HCT116 (cell line): ENCODE results near the gene EPHA1. TPM values are rescaled to one million over a fixed set of nuclear protein-coding genes. Genes with fewer than 3 reads are reported as not detected.

Experiments
- ATAC-seq: fragments of 200-7000 bp; cut with Tn5 transposase; 2 replicates; pipeline ENCODE4 v1.9.1; 2020; ENCODE audit warnings: mild to moderate bottlenecking, moderate library complexity
- BruUV-seq: library from RNA; stranded (reverse); fragments of 400-500 nt; replicated peaks from 2 replicates; lab custom pipeline; 2021; lab: Mats Ljungman, UMichigan
- CTCF ChIA-PET: fragments of 300-600 bp; sonication (Branson Sonifier 250); formaldehyde crosslinking; loops from one replicate; lab custom pipeline; 2021; ENCODE audit warnings: antibody characterized with exemption; lab: Charles Lee
- POLR2A ChIA-PET: fragments of 300-600, 350-600 bp; sonication (Branson Sonifier 250); formaldehyde crosslinking; loops from one replicate; lab custom pipeline; 2021; ENCODE audit warnings: antibody characterized with exemption; lab: Charles Lee
- RAD21 ChIA-PET, 2 experiments: fragments of 300-600 bp; sonication (Branson Sonifier 250); formaldehyde crosslinking; loops; one replicate each; lab custom pipeline; 2023; ENCODE audit warnings: low total read pairs in 2 of 2; ENCODE audit not compliant: uncharacterized antibody in 2 of 2, unreplicated experiment in 2 of 2, low non-redundant PET in 1 of 2; lab: Charles Lee
- DNase-seq: peaks from one replicate; pipeline ENCODE4 v3.0.0-alpha.2; 2010; ENCODE audit warnings: low read depth, low spot score
- H2AFZ ChIP-seq: fragments of 200-600 bp; shearing (Covaris generic), sonication (generic); 2 replicates; pipeline ENCODE4 v1.6.1; 2017; ENCODE audit warnings: low read depth, mixed run types, mixed read lengths, antibody characterized with exemption, low read length; ENCODE audit not compliant: poor library complexity, severe bottlenecking
- H3K27ac ChIP-seq: 2 replicates; pipeline ENCODE4 v1.5.1; 2012; ENCODE audit warnings: low read depth, low read length
- H3K27me3 ChIP-seq: fragments of 200-600 bp; sonication (generic); 2 replicates; pipeline ENCODE4 v1.6.1; 2016; ENCODE audit warnings: mixed run types, low read length, mixed read lengths; ENCODE audit not compliant: insufficient read depth
- H3K36me3 ChIP-seq, 2 experiments: fragments of 200-500 bp in 1 of 2; fragments of 200-600 bp in 1 of 2; sonication (Bioruptor generic) in 1 of 2; sonication (generic) in 1 of 2; 2 replicates each; pipeline versions ENCODE4 v1.5.1 to v1.6.1; 2014 to 2016; ENCODE audit warnings: low read length in 2 of 2, inconsistent platforms in 1 of 2, mixed read lengths in 1 of 2, mixed run types in 1 of 2; ENCODE audit not compliant: insufficient read depth in 2 of 2, control insufficient read depth in 1 of 2
- H3K4me1 ChIP-seq, 2 experiments: fragments of 200-600 bp in 1 of 2; sonication (generic) in 1 of 2; 2 replicates each; pipeline versions ENCODE4 v1.5.1 to v1.6.1; 2012 to 2017; ENCODE audit warnings: low read length in 2 of 2, inconsistent platforms in 1 of 2, mild to moderate bottlenecking in 1 of 2, mixed read lengths in 1 of 2, mixed run types in 1 of 2, moderate library complexity in 1 of 2; ENCODE audit not compliant: insufficient read depth in 2 of 2, control insufficient read depth in 1 of 2
- H3K4me2 ChIP-seq: fragments of 200-600 bp; sonication (generic); 2 replicates; pipeline ENCODE4 v1.6.1; 2017; ENCODE audit warnings: mixed run types, low read length, mixed read lengths
- H3K4me3 ChIP-seq, 2 experiments: fragments of 200-600 bp in 1 of 2; sonication (generic) in 1 of 2; replicated peaks in 1 of 2; 2 replicates each; pipeline ENCODE4 v1.5.1; 2011 to 2016; ENCODE audit warnings: low read length in 2 of 2, control low read depth in 1 of 2, low read depth in 1 of 2, mild to moderate bottlenecking in 1 of 2, mixed read lengths in 1 of 2, mixed run types in 1 of 2
- H3K79me2 ChIP-seq: fragments of 200-600 bp; sonication (generic); 2 replicates; pipeline ENCODE4 v1.6.1; 2017; ENCODE audit warnings: mild to moderate bottlenecking, mixed run types, low read length, moderate library complexity, mixed read lengths; ENCODE audit not compliant: insufficient read depth
- H3K9ac ChIP-seq: fragments of 200-600 bp; sonication (generic); 2 replicates; pipeline ENCODE4 v1.6.1; 2016; ENCODE audit warnings: low read length, mixed read lengths
- H3K9me2 ChIP-seq: fragments of 200-600 bp; sonication (generic), shearing (Covaris generic); 2 replicates; pipeline ENCODE4 v1.6.1; 2017; ENCODE audit warnings: mixed run types, mild to moderate bottlenecking, moderate library complexity; ENCODE audit not compliant: insufficient read depth
- H3K9me3 ChIP-seq, 2 experiments: fragments of 200-500 bp in 1 of 2; fragments of 200-600 bp in 1 of 2; sonication (Bioruptor generic) in 1 of 2; sonication (generic) in 1 of 2; 2 replicates each; pipeline ENCODE4 v1.6.1; 2014 to 2017; ENCODE audit warnings: low read length in 2 of 2, mixed read lengths in 2 of 2, inconsistent platforms in 1 of 2, low read depth in 1 of 2, mild to moderate bottlenecking in 1 of 2, mixed run types in 1 of 2, moderate library complexity in 1 of 2; ENCODE audit not compliant: control insufficient read depth in 1 of 2, insufficient read depth in 1 of 2
- H4K20me1 ChIP-seq: fragments of 200-600 bp; sonication (generic), shearing (Covaris generic); 2 replicates; pipeline ENCODE4 v1.6.1; 2017; ENCODE audit warnings: mixed run types, mild to moderate bottlenecking, moderate library complexity; ENCODE audit not compliant: insufficient read depth
- ATF3 ChIP-seq: IDR thresholded peaks from 2 replicates; pipeline ENCODE4 v1.6.1; 2012
- CBX3 ChIP-seq: IDR thresholded peaks from 2 replicates; pipeline ENCODE4 v1.6.1; 2012; ENCODE audit warnings: low read depth
- CEBPB ChIP-seq: IDR thresholded peaks from 2 replicates; pipeline ENCODE4 v1.6.1; 2012; ENCODE audit warnings: low read depth
- CTCF ChIP-seq, 3 experiments: fragments of 200-600 bp in 1 of 3; sonication (generic) in 1 of 3; IDR thresholded peaks in 2 of 3; conservative IDR thresholded peaks in 1 of 3; 2 replicates each; pipeline ENCODE4 v1.5.1; 2012 to 2017; ENCODE audit warnings: low read depth in 2 of 3, low read length in 2 of 3, antibody characterized with exemption in 1 of 3, borderline replicate concordance in 1 of 3, control low read depth in 1 of 3, mild to moderate bottlenecking in 1 of 3, mixed read lengths in 1 of 3, mixed run types in 1 of 3, moderate library complexity in 1 of 3; ENCODE audit not compliant: insufficient read depth in 1 of 3
- EZH2phosphoT487 ChIP-seq: fragments of 200-600 bp; IDR thresholded peaks from 2 replicates; pipeline ENCODE4 v1.6.1; 2018; ENCODE audit warnings: antibody characterized with exemption, borderline replicate concordance
- JUND ChIP-seq: IDR thresholded peaks from 2 replicates; pipeline ENCODE4 v1.6.1; 2012
- RAD21 ChIP-seq: IDR thresholded peaks from 2 replicates; pipeline ENCODE4 v1.6.1; 2012; ENCODE audit warnings: low read depth, mild to moderate bottlenecking
- SIN3A ChIP-seq: IDR thresholded peaks from 2 replicates; pipeline ENCODE4 v1.6.1; 2012; ENCODE audit warnings: low read depth
- SRF ChIP-seq: IDR thresholded peaks from 2 replicates; pipeline ENCODE4 v1.6.1; 2012; ENCODE audit warnings: low read depth
- TCF7L2 ChIP-seq: IDR thresholded peaks from 2 replicates; pipeline ENCODE4 v1.7.0; 2011; ENCODE audit warnings: borderline replicate concordance, inconsistent platforms; ENCODE audit not compliant: insufficient read depth, insufficient read length; ENCODE audit errors: extremely low read depth
- YY1 ChIP-seq: IDR thresholded peaks from 2 replicates; pipeline ENCODE4 v1.6.1; 2011; ENCODE audit warnings: low read length, low read depth, moderate library complexity, mild to moderate bottlenecking; ENCODE audit not compliant: insufficient replicate concordance; ENCODE audit errors: extremely low read depth
- ZBTB33 ChIP-seq: IDR thresholded peaks from 2 replicates; pipeline ENCODE4 v1.6.1; 2011; ENCODE audit warnings: mild to moderate bottlenecking, low read length, moderate library complexity; ENCODE audit not compliant: insufficient replicate concordance; ENCODE audit errors: extremely low read depth
- ZNF274 ChIP-seq: fragments of 200-500 bp; sonication (Bioruptor generic); IDR thresholded peaks from 2 replicates; pipeline ENCODE4 v1.6.1; 2014; ENCODE audit warnings: mild to moderate bottlenecking, low read depth, low read length, inconsistent platforms
- intact Hi-C: fragments of 100-400 bp; cut with micrococcal nuclease; formaldehyde crosslinking; loops from 2 replicates; pipeline ENCODE4 v1.10.0; 2022
- total RNA-seq: library from RNA; stranded (reverse); gene quantifications from one replicate; pipeline ENCODE4 v1.2.1, GENCODE V29; 2021; ENCODE audit not compliant: unreplicated experiment

Gene EPHA1
- total RNA-seq, 1 experiment from 2014 or later, result 29.9 TPM

- peaks cover 11 to 39% of the 10 kb centered on the region in 2 experiments; a peak in 3 of 4 replicates for H3K36me3 ChIP-seq
- H3K4me2 ChIP-seq, result no peak overlapping the region
- peaks cover 17% of the 10 kb centered on the region; the same call in 1 of the 2 replicates for H3K79me2 ChIP-seq
- ATAC-seq (no peak), DNase-seq (no peak)
- no TSS peak for BruUV-seq
- RAD21 ChIA-PET, result no interaction called here
- CTCF ChIA-PET, result no interaction called here
- no peaks in the 10 kb centered on the region for H3K27me3 ChIP-seq
- no peak overlapping the region for H2AFZ ChIP-seq
- no peak for TF ChIP-seq JUND
- no peak for TF ChIP-seq YY1
- no peak for TF ChIP-seq EZH2phosphoT487
- TF ChIP-seq CBX3, result no peak
- no peak for TF ChIP-seq CEBPB
- no peak for TF ChIP-seq SIN3A
- TF ChIP-seq RAD21, result no peak
- TF ChIP-seq CTCF (IDR thresholded peaks at IDR 0.05 in 2 of 3, conservative IDR thresholded peaks at IDR 0.05 in 1 of 3; ENCODE audit: borderline replicate concordance in 1 of 3, insufficient read depth in 1 of 3, low read depth in 2 of 3, low read length in 2 of 3), result no peak
- no peak for TF ChIP-seq SRF
- TF ChIP-seq ZNF274, result no peak
- TF ChIP-seq ZBTB33, result no peak
- no peak for TF ChIP-seq TCF7L2
- TF ChIP-seq ATF3, result no peak
- no peaks in the 10 kb centered on the region for H3K4me1 ChIP-seq
- intact Hi-C loops, result no loop called here
- H3K27ac ChIP-seq, result no peak overlapping the region
- POLR2A ChIA-PET, result no interaction called here
- H3K9me2 ChIP-seq, result no peaks in the 10 kb centered on the region
- no peak overlapping the region for H3K9ac ChIP-seq
- no peaks in the 10 kb centered on the region for H3K9me3 ChIP-seq
- H3K4me3 ChIP-seq, result no peak overlapping the region
- no peaks in the 10 kb centered on the region for H4K20me1 ChIP-seq
Measured at GRCh38 chr7:143391462-143392404, 16.9 kb downstream of the EPHA1 start.
